ENCODE data around the gene ZNF540. TPM values are rescaled to one million over a fixed set of nuclear protein-coding genes. Genes with fewer than 3 reads are reported as not detected.

ZNF540 gene
- total and polyA plus RNA-seq, 9 of the 15 experiments (the other 6 are each of a cell fraction or from before 2014, with no cell fraction given) = 0.20 to 0.95 (median 0.44) TPM

DNA sequence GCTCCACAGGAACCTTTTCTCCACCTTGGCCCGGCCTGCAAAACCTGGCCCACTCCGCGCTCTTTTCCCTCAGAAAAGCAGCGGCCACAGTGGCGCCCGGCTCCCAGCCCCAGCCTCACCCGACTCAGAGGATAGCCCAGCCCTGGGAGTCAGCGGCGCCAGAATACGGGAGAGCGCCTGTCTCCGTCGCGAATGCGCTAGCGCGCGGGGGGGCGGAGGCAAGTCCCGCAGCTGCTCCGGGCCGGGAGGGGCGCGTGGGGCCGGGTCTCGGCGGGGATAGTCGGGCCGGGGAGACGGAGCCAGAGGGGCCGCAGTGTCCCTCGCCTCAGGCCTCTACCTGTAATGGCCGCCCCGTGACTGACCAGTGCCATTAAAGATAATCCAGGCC lies 60.6 kb downstream of the ZNF540 start, which contains the start of gene ZFP30 (continued):
- TF ChIP-seq MGA (IDR thresholded peaks at IDR 0.05) (no peak), RUNX1 (IDR thresholded peaks at IDR 0.05; ENCODE audit: low read depth) (no peak), ZNF830 (CRISPR knock-in tag; IDR thresholded peaks at IDR 0.05) (no peak), HEY1 (CRISPR knock-in tag; IDR thresholded peaks at IDR 0.05; ENCODE audit: borderline replicate concordance) (no peak), TAF1 (IDR thresholded peaks at IDR 0.05; ENCODE audit: control insufficient read depth, extremely low read depth, insufficient read depth, low read length, severe bottlenecking) (peak; percentile 58), GABPB1 (CRISPR knock-in tag; IDR thresholded peaks at IDR 0.05) (no peak)
- TF ChIP-seq, protein P1, sequence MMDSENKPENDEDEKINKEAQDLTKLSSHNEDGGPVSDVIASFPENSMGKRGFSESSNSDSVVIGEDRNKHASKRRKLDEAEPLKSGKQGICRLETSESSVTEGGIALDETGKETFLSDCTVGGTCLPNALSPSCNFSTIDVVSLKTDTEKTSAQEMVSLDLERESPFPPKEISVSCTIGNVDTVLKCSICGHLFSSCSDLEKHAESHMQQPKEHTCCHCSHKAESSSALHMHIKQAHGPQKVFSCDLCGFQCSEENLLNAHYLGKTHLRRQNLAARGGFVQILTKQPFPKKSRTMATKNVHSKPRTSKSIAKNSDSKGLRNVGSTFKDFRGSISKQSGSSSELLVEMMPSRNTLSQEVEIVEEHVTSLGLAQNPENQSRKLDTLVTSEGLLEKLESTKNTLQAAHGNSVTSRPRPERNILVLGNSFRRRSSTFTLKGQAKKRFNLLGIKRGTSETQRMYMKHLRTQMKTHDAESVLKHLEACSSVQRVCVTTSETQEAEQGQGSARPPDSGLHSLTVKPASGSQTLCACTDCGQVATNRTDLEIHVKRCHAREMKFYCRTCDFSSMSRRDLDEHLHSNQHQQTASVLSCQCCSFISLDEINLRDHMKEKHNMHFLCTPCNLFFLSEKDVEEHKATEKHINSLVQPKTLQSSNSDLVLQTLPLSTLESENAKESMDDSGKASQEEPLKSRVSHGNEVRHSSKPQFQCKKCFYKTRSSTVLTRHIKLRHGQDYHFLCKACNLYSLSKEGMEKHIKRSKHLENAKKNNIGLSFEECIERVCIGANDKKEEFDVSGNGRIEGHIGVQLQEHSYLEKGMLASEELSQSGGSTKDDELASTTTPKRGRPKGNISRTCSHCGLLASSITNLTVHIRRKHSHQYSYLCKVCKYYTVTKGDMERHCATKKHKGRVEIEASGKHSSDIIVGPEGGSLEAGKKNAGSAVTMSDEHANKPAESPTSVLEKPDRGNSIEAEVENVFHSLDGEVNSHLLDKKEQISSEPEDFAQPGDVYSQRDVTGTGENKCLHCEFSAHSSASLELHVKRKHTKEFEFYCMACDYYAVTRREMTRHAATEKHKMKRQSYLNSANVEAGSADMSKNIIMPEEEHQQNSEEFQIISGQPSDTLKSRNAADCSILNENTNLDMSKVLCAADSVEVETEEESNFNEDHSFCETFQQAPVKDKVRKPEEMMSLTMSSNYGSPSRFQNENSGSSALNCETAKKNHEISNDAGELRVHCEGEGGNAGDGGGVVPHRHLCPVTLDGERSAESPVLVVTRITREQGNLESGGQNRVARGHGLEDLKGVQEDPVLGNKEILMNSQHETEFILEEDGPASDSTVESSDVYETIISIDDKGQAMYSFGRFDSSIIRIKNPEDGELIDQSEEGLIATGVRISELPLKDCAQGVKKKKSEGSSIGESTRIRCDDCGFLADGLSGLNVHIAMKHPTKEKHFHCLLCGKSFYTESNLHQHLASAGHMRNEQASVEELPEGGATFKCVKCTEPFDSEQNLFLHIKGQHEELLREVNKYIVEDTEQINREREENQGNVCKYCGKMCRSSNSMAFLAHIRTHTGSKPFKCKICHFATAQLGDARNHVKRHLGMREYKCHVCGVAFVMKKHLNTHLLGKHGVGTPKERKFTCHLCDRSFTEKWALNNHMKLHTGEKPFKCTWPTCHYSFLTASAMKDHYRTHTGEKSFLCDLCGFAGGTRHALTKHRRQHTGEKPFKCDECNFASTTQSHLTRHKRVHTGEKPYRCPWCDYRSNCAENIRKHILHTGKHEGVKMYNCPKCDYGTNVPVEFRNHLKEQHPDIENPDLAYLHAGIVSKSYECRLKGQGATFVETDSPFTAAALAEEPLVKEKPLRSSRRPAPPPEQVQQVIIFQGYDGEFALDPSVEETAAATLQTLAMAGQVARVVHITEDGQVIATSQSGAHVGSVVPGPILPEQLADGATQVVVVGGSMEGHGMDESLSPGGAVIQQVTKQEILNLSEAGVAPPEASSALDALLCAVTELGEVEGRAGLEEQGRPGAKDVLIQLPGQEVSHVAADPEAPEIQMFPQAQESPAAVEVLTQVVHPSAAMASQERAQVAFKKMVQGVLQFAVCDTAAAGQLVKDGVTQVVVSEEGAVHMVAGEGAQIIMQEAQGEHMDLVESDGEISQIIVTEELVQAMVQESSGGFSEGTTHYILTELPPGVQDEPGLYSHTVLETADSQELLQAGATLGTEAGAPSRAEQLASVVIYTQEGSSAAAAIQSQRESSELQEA (IDR thresholded peaks at IDR 0.05; ENCODE audit: low read depth) = no peak

Measured in K562 (cell line).